ENCODE measurements around the gene EBF4.
A peak's percentile ranks its signal among the peaks of the same experiment; 100 is the strongest.

EBF4 gene

DNA sequence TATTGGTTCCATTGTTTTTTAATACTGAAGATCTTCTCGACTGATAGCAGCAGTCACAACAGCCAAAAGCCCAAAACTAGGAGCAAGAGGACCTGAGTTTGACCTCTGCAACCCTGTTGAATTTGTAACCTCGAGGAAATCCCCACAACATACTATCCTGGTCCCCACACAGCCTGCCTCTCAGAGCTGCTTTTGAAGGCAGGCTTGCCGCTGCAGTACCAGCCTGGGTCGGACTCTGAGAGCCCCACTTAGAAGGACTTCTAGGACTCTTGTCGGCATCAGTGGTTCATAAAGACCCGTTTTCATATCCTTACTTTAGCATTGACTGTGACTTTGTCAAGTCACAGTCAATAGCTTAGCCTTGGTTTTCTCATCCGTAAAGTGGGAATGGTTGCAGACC is 49.3 kb downstream of the EBF4 start:
- DNase-seq (ENCODE audit: low read depth in 1 of 2, low spot score in 1 of 2) = no peak

DNA sequence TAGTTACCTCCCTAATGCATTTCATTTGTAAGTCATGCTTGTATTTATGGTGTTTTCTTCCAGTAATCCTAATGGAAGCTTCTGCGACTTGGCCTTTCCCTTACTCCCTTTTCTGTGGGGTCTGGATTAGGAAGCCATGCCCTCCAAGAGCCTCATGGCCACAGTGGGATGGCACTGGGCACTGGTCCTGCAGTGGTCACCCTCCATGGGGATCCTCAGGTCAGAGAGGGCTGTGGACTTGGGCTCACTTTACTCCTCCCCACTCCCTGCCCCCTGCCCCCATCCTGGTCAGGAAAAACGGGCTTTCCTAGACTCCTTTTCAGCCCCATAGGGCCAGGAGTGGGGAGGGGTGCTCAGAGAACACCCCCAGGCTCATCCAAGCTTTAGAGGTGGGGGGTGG is 49.9 kb downstream of the EBF4 start:
- no peak for DNase-seq (ENCODE audit: low read depth in 1 of 2, low spot score in 1 of 2)

DNA sequence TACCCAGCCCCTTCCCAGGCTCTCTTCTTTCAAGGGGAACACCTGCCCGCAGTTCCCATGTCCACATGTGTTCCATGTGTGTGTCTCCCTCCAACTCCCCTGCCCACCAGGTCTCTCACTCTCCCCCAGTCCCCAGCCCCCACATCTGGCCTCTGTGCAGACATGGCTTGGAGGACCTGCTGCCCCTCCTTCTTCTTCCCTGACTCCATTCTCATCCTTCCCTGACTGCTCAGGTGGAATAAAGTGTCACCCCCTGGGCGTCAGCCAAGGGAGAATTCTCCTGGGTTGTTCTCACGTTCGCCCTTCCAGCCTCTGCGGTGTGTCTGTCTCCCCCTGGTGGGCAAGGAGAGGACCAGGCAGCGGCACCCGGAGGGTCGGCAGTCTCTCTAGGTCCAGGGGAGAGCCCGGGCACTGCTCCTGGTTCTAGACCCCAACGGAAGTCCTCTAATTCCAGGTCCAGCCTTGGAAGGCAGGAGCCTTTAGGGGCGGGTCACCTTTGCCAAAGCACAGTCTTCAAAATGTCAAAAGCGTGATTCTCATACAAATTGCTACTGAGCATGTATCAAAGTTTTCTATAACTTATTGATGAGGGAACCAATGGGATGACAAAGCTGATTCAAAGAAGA is 50.5 kb downstream of the EBF4 start:
- peak; percentile 50 to 54 for DNase-seq (ENCODE audit: low read depth in 1 of 2, low spot score in 1 of 2)

DNA sequence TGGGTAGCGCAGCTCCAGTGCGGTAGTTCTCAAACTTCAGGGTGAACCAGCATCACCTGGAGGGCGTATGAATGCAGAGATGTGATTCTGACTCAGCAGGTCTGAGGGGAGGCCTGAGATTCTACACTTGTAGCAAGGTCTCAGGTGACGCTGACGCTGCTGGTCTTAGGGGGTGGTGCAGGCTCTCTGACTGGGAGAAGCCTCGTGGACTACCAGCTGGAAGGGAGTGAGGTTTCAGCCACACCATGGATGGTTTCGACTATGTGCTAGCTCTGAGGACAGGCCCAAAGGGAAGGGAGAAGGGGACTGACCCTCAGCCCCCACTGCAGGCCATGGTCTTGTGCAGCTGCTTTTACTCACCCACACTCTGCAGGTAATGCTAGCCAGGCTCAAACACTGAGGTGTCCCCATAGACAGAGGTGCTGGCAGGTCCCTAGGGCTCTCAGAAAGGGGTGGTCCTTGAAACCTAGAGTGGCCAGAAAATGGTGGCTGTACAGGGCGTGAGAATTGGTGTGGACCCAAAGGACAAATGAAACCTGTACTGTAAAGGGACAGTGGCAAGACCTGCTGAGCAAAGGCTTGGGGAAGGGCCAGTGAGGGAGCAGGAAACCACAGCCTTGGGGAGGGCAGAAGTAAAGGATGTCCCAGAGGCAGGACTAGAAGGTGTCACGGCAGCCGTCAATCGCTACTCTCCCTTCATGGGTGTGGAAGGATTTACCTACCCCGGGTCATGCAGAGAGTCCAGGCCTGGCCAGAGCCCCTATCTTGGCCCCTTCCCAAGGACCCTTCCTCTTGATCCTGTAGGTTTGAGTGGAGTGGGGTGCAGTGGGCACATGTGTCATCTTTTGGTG is 52.7 kb downstream of the EBF4 start:
- no peak for DNase-seq (ENCODE audit: low read depth in 1 of 2, low spot score in 1 of 2)

DNA sequence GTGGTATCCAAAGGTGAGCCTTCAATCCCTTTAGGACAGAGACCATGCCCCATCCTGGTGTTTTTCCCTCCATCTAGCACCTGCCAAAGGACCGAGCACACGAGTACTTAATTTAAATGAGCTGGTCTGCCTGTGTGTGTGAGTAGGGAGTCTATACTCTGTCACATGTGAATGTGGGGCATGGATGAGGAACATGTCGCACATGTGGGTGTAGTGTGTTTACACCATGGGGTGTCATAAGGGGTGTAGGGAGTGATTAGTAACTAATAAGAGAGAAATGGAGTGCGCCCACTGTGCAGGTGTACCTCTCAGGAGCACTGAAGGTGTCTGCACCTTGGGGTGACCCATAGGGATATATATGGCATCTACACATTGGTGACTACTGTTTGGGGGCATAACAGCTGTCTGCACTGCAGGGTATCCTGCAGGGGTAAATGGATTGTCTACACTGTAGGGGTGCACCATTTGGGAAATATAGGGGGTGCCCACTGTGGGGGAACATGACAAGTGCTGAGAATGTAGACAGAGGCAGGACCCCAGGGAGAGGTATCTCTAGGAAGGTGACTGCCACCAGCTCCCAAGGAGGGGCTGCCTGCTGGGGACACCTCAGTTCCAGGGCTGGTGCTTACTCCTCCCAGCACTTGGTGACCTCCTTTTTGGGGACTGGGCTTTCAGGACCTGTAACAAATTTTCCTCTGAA is 53.5 kb downstream of the EBF4 start:
- DNase-seq (ENCODE audit: low read depth in 1 of 2, low spot score in 1 of 2) = no peak

DNA sequence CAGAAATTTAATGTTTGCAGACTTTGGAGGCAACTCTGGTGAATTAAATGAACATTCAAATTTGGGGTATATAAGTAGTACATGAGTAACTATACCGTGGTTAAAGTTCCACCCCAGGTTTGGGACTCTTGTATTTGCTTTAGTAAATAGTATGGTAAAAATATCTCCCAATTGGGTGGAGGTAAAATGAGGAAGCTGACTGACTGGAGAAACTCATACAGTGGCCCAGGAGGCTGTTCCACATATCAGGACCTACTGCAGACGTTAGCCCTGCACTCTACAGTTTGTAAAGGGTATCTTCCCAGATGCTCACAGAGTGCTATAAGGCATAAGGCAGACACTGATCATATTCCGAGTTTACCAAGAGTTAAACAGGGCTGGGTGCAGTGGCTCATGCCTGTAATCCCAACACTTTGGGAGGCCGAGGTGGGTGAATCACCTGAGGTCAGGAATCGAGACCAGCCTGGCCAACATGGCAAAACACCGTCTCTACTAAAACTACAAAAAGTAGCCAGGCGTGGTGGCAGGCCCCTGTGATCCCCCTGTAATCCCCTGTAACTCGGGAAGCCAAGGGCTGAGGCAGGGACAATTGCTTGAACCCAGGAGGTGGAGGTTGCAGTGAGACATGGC is 54.2 kb downstream of the EBF4 start:
- DNase-seq (ENCODE audit: low read depth in 1 of 2, low spot score in 1 of 2) = no peak

DNA sequence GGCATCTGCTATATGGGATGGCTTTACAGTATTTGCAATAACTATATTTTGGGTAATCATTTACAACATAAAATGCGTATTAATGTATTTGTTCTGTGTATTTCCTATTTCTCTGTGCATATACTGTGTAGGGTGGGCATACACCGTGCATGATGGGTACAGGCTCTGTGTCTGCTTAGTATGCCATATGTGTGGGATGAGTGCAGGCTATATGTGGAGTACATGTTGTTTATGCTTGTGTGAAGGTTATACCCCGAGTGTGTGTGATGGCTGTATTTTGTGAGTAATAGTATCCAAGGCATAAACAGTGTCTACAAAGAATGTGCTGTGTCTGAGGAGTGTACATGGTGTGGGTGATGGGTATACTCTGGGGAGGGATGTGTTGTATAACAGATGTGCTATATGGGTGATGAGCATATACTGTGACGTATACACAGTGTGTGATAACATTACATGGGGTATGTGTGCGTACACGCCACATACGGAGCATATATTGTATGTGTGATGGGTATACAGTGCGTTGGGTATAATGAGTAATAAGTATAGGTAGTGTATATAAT is 55.2 kb downstream of the EBF4 start:
- no peak for DNase-seq (ENCODE audit: low read depth in 1 of 2, low spot score in 1 of 2)

DNA sequence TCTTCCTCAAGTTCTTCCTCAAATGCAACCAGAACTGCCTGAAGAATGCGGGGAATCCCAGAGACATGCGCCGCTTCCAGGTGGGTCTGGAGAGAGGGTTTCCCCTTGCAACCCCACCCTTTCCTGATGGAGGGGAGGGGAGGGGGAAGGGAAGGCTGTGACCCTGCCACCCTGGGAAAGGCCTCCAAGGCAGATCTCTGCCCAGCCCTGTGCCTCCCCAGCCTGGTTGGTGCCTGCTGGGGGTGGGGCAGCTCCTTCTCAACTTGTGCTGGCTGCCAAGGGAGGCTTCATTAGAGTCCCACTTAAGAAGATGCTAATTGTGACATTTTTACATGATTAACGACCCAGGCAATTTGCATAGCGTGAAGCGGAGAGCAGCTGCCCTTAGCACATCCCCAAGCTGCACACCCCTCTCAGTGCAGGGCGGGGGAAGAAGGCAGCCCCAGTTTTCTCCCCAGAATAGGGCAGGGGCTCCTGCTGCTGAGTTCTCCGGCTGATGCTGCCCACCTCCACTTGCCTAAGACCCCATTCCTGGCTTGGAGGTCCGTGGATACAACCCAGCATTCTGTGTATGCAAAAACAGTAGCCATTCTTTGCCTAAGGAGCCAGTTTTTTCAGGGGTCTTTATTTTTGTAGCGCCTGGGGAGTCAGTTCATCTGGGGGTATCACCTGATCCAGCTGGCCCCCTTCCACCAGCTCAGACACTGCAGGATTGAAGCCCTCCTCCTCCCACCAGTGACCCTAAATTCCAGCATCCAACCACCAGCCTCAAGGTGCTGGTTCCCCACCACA is 56.2 kb downstream of the EBF4 start:
- DNase-seq (ENCODE audit: low read depth in 1 of 2, low spot score in 1 of 2) = no peak

DNA sequence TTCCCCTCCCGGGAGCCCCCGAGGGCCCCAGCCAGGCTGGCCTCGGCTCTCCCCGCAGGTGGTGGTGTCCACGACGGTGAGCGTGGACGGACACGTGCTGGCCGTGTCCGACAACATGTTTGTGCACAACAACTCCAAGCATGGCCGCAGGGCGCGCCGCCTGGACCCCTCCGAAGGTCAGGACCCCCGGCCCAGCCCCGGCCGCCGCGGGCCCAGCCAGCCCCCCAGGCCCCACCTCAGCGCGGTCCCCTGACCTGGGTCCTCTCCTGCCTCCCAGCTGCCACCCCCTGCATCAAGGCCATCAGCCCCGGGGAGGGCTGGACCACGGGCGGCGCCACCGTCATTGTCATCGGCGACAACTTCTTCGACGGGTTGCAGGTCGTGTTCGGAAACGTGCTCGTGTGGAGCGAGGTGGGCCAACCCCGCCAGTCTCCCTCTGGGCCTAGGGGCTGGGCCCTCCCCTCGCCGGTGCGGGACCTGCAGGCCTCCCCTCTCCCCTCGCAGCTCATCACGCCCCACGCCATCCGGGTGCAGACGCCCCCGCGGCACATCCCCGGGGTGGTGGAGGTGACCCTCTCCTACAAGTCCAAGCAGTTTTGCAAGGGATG is 56.9 kb downstream of the EBF4 start:
- DNase-seq (ENCODE audit: low read depth in 1 of 2, low spot score in 1 of 2) = no peak

DNA sequence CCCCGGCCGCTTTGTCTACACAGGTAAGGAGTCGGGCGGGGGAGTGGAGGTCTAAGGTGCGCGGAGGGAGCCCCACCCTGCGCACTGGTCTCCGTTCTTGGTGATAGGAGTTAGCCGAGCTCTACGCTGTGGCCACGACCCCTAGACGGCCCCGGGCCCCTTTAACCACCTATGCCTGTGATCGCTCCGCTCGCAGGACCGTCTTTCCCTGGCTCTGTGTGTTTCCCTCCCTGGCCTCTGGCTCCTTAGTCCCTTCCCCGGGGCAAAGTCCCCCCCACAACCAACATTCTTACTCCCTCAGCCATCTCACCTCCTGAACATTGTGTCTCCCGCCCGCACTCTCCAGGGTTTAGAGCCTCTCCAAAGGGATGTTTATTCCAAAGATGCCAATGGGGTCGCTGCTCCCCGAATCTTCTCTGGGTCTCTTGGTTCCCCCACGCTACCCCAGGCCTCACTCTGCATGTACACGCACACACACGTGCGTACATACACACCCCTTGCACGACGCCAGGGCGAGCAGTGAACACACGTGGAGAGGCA is 57.4 kb downstream of the EBF4 start:
- DNase-seq (ENCODE audit: low read depth in 1 of 2, low spot score in 1 of 2) = no peak

DNA sequence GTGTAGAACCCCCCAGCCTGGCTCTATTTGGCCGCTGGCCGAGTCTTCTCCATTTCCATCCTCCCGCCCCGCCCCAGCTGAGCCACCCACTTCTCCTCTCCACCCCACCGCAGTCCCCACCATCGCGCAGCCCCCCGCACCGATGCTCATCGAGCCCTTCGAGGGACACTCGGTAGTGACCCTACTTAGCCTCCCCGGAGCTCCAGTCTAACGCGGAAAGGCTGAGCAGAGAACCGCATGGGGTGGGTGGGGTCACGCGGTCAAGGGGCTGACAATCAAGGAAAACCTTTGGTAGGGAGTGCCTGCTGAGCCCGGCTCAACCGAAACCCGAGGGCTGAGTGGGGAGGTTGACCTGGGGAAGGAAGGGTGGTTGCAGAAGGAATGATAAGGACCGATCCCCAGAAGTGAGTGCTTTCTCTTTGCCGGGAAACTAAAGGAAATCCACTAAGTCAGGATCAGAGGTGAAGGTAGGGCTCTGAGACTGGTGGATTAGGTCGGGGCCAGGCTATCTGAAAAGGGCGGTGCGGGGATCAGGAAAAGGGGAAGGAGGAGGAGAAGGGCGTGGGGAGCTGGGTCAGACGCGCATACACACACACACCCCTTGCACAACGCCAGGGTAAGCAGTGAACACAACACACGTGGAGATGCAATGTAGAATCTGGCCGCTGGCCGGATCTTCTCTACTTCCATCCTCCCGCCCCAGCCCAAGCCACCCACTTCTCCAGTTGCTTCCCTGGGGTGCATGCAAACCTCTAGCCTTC is 58.1 kb downstream of the EBF4 start:
- DNase-seq (ENCODE audit: low read depth in 1 of 2, low spot score in 1 of 2) = no peak

DNA sequence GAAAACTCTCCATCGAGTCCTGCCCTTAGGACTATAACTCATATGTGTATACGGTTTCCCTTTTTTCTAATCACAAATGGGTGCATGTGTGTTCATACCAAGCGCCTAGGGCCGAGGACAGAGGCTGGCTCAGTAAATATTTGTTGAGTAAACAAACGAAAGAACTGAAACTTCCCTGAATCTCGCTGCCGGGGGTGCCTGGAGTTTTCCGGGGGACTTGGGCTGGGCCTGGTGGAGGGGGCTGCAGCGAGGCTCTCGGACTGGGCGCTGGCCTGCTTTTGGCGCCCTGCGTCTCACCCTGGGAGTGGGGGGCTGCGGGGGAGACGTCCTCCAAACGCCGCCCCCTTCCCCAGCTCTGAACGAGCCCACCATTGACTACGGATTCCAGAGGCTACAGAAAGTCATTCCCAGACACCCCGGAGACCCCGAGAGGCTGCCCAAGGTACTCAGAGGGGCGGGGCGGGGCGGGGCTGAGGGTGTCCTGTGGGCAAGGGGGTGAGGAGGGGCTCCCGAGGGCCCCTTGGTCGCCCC is 58.8 kb downstream of the EBF4 start:
- DNase-seq (ENCODE audit: low read depth in 1 of 2, low spot score in 1 of 2) = no peak

DNA sequence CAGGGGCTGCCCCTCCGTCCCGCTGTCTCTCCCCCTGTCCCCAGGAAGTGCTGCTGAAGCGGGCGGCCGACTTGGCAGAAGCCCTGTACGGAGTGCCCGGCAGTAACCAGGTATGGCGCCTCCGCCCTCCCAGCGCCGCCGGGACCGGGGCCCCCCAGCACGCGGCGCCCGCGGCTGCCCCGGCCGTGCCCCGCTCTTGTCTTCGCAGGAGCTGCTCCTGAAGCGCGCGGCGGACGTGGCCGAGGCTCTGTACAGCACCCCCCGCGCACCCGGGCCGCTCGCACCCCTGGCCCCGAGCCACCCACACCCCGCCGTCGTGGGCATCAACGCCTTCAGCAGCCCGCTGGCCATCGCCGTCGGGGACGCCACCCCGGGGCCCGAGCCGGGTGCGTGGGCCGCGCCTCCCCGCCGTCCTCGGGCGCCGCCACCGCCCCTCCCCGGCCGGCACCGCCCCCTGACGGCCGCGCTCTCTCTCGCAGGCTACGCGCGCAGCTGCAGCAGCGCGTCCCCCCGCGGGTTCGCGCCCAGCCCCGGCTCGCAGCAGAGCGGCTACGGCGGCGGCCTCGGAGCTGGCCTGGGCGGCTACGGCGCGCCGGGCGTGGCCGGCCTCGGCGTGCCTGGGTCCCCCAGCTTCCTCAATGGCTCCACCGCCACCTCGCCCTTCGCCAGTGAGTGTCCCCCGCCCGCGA is 59.4 kb downstream of the EBF4 start:
- peak in 1 of 2 donors; percentile 43 for DNase-seq (ENCODE audit: low read depth in 1 of 2, low spot score in 1 of 2)

DNA sequence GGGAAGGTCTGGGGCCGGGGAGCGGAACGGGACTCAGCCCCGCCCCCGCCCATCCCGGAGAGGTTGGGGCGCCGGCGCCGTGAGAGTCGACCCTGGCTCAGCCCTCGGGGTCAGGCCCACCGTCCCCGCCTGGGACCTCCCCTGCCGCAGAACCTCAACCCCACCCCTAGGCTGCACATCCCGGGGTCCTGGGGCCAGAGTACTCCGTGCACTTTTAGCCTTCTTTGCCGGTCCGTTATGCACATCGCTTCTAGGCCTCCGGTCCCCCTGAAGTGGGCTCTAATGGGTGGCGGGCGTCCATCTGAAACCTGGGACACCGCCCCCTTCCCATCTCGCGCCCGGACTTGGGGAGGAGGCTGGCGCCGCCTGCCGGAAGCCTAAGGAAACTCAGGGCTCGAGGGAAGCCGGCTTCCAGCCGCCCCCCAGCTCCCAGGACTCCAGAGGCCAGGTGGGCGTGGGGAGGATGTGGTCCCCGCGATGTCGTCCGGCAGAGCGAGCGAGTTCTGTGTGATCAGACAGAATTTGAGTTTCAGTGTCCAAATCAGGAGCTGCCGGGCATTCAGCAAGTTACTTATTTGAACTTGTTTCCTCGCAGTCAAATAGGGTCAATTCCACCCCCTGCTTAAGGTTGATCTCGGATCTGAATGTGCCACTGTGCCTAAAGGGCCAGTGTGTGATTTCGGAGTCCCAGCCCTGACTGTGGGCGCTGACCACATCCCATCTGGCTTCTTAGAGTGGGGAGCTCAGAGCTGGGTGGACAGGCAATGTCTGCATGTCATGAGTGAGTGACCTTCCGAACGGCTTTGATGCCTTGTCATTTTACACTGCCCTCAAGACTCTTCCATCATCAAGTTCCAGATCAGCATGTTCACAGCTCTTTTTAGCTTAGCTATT is 60.2 kb downstream of the EBF4 start:
- DNase-seq (ENCODE audit: low read depth in 1 of 2, low spot score in 1 of 2) = no peak

DNA sequence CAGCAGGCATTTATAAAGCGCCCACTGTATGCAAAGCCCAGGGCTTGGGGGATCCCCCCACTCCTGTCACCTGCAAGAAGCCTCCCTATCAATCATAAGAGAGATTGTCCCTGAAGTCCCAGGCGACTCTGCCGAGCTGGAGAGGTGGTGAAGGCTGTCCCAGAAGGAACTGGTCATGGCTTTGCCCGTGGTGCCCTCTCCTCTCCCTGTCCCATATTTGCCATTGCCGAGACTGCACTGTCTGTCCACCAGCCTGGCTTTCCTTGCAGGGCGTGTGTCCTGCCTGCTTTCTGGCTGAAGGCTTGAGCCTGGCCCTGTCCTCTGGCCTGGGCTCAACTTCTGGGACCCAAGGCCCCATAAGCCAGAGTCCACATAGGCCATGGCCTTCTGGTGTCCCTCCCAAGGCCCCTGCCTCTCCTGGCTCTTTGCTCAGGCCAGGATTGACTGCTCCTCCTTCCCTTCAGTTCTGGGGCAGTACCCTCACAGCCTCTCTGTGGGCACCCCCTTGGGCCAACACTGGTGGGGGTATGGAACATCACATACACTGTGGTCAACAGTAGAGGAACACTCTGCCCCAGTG is 61.0 kb downstream of the EBF4 start:
- no peak for DNase-seq (ENCODE audit: low read depth in 1 of 2, low spot score in 1 of 2)

DNA sequence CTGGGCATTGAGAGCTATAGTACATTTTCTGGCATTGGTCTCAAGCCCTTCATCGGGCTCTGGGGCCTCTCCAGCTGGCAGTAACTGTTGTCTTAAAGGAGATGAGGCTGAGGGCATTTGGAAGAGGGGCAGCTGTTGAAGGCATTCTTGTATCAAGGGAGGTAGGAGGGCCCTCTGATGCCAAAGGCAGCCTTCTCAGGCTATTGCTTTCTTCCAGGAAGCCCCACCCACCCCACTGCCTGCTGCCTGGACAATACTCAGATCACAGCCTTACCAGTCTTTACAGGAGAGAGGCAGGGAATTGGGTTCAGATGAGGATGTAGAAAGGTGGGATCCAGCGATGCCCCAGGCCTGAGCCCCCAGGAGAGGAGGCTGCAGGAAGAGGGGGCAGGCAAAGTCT is 61.8 kb downstream of the EBF4 start:
- DNase-seq (ENCODE audit: low read depth in 1 of 2, low spot score in 1 of 2) = no peak

DNA sequence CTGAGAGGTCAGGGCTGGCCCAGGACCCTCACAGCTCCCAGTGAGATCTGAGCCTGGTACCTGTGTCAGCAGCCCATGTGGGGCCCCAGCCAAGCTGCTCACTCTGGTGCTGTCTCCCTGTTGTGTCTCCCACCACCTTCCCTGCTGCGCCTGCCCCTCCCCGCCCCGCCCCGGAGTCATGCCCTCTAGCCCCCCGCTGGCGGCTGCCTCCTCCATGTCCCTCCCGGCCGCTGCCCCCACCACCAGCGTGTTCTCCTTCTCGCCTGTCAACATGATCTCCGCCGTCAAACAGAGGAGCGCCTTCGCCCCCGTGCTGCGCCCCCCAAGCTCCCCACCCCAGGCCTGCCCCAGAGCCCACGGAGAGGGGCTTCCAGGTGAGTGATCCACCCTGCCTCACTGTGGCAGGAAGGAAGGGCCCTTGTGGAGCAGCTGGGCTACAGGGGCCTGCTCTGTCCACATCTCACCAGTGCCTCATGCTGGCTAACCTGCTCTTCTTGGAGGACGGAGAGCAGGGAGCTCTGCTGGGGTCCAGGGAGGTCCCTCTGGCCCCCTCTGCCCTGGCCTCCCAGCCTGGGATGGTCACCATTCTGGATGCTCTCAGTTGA is 63.0 kb downstream of the EBF4 start:
- DNase-seq (ENCODE audit: low read depth in 1 of 2, low spot score in 1 of 2) = no peak
